GM08714 (cell line): ENCODE data around the gene ST6GALNAC3.

ENCODE experiments used
- H3K4me3 ChIP-seq: fragments of 200-500 bp; sonication (Bioruptor generic); 2 replicates; pipeline ENCODE4 v1.5.1; 2014; ENCODE audit warnings: mild to moderate bottlenecking, low read length, inconsistent platforms
- ZNF274 ChIP-seq: IDR thresholded peaks from 2 replicates; pipeline ENCODE4 v1.6.1; 2012; ENCODE audit warnings: mild to moderate bottlenecking, low read depth, low read length

ST6GALNAC3 gene

GRCh38 chr1:76055987-76056386 lies 18.6 kb upstream of the ST6GALNAC3 start:
- TF ChIP-seq ZNF274: no peak
- no peak overlapping the region for H3K4me3 ChIP-seq

- TF ChIP-seq ZNF274: no peak
- H3K4me3 ChIP-seq: no peak overlapping the region
Measured at GRCh38 chr1:76059451-76059850, 15.1 kb upstream of the ST6GALNAC3 start.

DNA sequence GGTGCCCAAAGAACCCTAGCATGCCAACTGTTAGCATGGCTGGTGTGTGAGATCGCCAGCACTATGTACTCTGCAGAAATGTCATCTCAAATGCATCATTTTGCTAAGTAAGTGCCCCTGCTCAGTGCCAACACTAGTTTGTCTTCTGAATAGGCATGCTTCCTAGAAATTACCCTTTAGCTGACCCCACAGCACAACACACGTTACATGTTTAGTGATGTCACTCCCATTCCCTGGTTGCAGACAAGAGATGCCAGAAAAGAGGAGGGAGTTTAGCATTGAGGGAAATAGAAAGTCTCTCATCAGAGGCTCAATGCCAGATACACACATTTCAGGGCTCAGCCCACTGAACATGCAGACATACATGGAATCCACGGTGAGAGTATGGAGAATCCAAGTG lies 9.3 kb upstream of the ST6GALNAC3 start:
- H3K4me3 ChIP-seq: no peak overlapping the region
- TF ChIP-seq ZNF274: no peak

GRCh38 chr1:76066394-76066793 lies 8.2 kb upstream of the ST6GALNAC3 start:
- no peak overlapping the region for H3K4me3 ChIP-seq
- TF ChIP-seq ZNF274: no peak

DNA sequence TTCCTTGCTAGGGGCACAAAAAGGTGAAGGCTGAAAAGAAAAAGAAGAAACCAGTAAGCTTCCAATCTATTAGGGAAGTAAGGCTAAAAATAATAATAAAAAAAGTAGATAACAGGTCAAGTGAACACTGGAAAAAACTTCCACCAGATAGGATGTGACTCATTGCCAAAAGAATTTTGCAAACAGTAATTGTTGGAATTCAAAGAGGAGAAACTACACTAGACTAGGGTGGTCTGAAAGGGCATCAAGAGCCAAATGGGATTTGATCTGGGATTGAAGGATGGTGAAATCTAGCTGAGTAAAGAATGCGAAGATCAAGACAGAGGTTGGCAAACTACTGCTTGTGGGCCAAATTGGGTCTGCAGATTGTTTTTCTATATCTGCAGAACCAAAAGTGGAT lies 6.0 kb upstream of the ST6GALNAC3 start:
- H3K4me3 ChIP-seq: no peak overlapping the region
- no peak for TF ChIP-seq ZNF274

- H3K4me3 ChIP-seq: no peak overlapping the region
- TF ChIP-seq ZNF274: no peak
Measured at GRCh38 chr1:76068953-76069561, 5.5 kb upstream of the ST6GALNAC3 start.

DNA sequence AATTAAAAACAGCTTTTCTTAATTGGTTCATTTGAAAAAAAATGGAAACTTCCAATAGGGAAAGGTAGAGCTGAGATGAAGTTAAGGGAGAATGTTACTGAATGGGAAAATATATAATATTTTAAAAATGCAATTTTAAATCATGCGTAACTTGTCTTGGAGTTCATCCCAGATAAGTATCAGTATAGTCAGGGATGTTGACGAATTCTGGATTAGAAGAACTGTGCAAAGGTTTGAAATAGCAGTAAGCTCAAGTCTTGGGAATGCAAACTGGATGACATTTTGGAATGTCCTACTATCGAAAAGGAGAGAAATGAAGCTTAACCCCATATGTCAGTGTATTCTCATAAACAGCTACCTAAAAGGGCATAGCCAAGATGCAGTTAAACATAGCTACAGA lies 4.0 kb upstream of the ST6GALNAC3 start:
- no peak for TF ChIP-seq ZNF274
- H3K4me3 ChIP-seq: no peak overlapping the region

GRCh38 chr1:76073481-76073880 lies 1.1 kb upstream of the ST6GALNAC3 start:
- no peak for TF ChIP-seq ZNF274
- H3K4me3 ChIP-seq: no peak overlapping the region

- H3K4me3 ChIP-seq: peak overlapping the region; percentile 76
- no peak for TF ChIP-seq ZNF274
Measured at GRCh38 chr1:76075188-76075489, 593 bp downstream of the ST6GALNAC3 start.

DNA sequence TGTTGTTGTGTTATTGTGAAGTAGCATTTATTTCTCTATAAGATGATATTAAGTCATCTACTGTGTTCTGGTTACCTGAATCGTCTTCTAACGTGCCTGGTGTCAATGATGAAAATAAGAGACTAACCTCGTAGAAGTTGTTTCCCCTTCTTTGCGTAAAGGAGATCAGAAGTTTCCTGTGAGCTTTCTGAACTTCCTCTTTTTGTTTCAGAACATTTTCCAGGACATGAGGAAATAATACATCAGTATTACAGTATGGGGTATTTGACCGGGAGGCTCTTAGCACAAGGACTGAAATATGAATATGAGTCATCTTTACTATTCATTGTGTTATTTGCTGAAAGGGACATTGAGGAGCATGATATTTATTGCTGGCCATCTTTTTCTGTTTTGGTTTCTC lies 1.3 kb downstream of the ST6GALNAC3 start:
- TF ChIP-seq ZNF274: no peak

DNA sequence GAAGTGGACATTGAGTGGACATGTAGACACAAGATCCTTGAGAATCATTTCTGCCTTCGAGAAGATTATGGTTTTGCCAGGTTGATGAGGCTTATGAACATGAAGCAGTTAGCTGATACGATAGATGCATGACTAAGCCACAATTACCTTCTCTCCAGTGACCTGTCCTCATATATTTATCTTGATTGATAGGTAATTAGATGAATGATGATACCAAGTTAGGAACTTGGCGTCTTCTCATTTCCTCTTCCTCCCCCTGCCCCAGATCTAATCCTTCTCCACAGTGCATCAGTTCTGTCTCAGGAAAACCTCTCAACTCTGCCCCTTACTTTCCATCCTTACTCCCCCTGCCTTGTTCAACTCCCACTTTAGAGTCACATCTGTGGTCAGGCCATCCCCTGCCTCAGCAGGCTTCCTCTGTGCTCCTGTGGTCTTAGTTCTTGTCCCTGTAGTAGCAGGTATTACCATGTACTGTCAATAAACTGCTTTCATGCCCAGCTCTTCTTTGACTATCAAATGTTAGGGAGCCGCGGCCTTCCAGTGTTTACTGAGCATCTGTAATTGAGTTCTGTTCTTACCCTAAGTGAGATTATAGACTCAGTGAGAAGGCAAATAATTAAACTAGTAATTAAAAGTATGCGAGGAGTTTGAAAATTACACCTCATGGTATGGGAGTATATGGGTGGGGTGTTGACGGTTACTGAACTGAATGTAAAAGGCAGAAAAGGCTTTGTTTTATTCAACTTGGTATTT lies 5.1 kb downstream of the ST6GALNAC3 start:
- H3K4me3 ChIP-seq: no peak overlapping the region
- no peak for TF ChIP-seq ZNF274

More for the DNA sequence above, 1.3 kb downstream of the ST6GALNAC3 start:
- H3K4me3 ChIP-seq: no peak overlapping the region

GRCh38 chr1:76080552-76081079 lies 6.1 kb downstream of the ST6GALNAC3 start:
- no peak overlapping the region for H3K4me3 ChIP-seq
- no peak for TF ChIP-seq ZNF274

GRCh38 chr1:76082062-76082461 lies 7.5 kb downstream of the ST6GALNAC3 start:
- TF ChIP-seq ZNF274: no peak

GRCh38 chr1:76083189-76083588 lies 8.6 kb downstream of the ST6GALNAC3 start:
- no peak for TF ChIP-seq ZNF274
- H3K4me3 ChIP-seq: no peak overlapping the region

More at GRCh38 chr1:76082062-76082461, 7.5 kb downstream of the ST6GALNAC3 start:
- H3K4me3 ChIP-seq: no peak overlapping the region

GRCh38 chr1:76084029-76084627 lies 9.6 kb downstream of the ST6GALNAC3 start:
- no peak overlapping the region for H3K4me3 ChIP-seq
- no peak for TF ChIP-seq ZNF274
